ENCODE data around the gene BICDL2.

DNA sequence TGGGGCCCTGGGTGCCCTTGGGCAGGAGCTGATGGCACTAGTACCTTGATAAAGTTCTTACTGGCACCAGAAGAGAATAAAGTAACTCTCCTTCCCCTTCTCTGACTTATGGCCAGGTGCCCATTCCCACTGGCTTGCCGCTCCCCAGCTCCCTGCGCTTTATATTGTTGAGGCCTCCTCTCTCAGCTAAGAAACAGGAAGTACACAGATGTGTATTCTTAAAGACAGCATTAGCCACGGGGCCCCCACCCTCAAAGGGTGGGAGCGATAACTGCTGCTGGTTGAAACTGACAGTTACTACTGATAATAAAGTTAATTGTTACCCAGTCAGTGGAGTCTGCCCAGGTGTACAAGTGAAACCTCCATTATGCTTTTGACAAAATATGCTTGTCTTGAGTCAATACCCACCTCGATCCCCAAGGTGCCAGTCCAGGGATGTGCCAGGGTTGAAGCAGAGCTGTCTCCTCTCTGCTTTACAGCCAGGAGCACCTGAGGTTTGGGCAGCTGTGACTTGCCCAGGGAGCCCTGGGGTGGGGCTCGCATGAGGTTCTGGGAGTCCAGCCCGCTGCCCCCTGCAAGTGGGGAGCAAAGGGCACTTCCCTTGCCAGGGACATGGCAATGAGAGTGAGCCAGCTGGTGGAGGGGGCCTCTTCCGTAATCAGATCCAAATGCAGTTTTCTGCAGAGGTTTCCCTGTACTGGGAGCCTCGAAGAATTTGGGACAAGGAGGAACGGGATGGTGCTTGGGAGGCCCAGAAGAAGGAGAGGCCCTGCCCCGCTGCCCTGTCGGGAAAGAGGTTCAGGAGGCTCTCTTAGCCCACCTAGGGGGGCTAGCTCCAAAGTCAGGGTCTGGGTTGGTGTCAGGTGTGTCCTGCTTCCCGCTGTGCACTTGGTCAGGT is 29.4 kb downstream of the BICDL2 start:
- no peak for TF ChIP-seq RARB (CRISPR knock-in tag; IDR thresholded peaks at IDR 0.05)
- TF ChIP-seq, protein P1, sequence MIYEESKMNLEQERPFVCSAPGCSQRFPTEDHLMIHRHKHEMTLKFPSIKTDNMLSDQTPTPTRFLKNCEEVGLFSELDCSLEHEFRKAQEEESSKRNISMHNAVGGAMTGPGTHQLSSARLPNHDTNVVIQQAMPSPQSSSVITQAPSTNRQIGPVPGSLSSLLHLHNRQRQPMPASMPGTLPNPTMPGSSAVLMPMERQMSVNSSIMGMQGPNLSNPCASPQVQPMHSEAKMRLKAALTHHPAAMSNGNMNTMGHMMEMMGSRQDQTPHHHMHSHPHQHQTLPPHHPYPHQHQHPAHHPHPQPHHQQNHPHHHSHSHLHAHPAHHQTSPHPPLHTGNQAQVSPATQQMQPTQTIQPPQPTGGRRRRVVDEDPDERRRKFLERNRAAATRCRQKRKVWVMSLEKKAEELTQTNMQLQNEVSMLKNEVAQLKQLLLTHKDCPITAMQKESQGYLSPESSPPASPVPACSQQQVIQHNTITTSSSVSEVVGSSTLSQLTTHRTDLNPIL (CRISPR knock-in tag; IDR thresholded peaks at IDR 0.05; ENCODE audit: low read depth): no peak
- no peak for TF ChIP-seq SNAI2 (CRISPR knock-in tag; IDR thresholded peaks at IDR 0.05)
- TF ChIP-seq, protein P2, sequence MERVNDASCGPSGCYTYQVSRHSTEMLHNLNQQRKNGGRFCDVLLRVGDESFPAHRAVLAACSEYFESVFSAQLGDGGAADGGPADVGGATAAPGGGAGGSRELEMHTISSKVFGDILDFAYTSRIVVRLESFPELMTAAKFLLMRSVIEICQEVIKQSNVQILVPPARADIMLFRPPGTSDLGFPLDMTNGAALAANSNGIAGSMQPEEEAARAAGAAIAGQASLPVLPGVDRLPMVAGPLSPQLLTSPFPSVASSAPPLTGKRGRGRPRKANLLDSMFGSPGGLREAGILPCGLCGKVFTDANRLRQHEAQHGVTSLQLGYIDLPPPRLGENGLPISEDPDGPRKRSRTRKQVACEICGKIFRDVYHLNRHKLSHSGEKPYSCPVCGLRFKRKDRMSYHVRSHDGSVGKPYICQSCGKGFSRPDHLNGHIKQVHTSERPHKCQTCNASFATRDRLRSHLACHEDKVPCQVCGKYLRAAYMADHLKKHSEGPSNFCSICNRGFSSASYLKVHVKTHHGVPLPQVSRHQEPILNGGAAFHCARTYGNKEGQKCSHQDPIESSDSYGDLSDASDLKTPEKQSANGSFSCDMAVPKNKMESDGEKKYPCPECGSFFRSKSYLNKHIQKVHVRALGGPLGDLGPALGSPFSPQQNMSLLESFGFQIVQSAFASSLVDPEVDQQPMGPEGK (CRISPR knock-in tag; IDR thresholded peaks at IDR 0.05; ENCODE audit: borderline replicate concordance): no peak
- TF ChIP-seq CSDC2 (CRISPR knock-in tag; IDR thresholded peaks at IDR 0.05): no peak
- no peak for TF ChIP-seq ZFP3 (CRISPR knock-in tag; IDR thresholded peaks at IDR 0.05)
- no peak for TF ChIP-seq ZNF8 (CRISPR knock-in tag; IDR thresholded peaks at IDR 0.05)
- no peak for TF ChIP-seq OSR1 (CRISPR knock-in tag; IDR thresholded peaks at IDR 0.05)
- TF ChIP-seq, protein P3, sequence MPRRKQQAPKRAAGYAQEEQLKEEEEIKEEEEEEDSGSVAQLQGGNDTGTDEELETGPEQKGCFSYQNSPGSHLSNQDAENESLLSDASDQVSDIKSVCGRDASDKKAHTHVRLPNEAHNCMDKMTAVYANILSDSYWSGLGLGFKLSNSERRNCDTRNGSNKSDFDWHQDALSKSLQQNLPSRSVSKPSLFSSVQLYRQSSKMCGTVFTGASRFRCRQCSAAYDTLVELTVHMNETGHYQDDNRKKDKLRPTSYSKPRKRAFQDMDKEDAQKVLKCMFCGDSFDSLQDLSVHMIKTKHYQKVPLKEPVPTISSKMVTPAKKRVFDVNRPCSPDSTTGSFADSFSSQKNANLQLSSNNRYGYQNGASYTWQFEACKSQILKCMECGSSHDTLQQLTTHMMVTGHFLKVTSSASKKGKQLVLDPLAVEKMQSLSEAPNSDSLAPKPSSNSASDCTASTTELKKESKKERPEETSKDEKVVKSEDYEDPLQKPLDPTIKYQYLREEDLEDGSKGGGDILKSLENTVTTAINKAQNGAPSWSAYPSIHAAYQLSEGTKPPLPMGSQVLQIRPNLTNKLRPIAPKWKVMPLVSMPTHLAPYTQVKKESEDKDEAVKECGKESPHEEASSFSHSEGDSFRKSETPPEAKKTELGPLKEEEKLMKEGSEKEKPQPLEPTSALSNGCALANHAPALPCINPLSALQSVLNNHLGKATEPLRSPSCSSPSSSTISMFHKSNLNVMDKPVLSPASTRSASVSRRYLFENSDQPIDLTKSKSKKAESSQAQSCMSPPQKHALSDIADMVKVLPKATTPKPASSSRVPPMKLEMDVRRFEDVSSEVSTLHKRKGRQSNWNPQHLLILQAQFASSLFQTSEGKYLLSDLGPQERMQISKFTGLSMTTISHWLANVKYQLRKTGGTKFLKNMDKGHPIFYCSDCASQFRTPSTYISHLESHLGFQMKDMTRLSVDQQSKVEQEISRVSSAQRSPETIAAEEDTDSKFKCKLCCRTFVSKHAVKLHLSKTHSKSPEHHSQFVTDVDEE (CRISPR knock-in tag; IDR thresholded peaks at IDR 0.05): no peak

Measured in SK-N-SH treated with all-trans-retinoic acid at 6 μM for 48 hours (cell line).